Heart right ventricle (tissue), 16 donors: ENCODE data around the gene SH3PXD2B. TPM values are rescaled to one million over a fixed set of nuclear protein-coding genes. Genes with fewer than 3 reads are reported as not detected.

ENCODE experiments used
- ATAC-seq, 8 donors: fragments of 200-7000 bp; cut with Tn5 transposase; one replicate each; pipeline ENCODE4 v1.9.1; 2020; ENCODE audit warnings: mild to moderate bottlenecking in 8 of 8, moderate library complexity in 8 of 8, moderate number of reproducible peaks in 1 of 8
- DNase-seq, 2 donors: peaks; one replicate each; pipeline ENCODE4 v3.0.0-alpha.2; 2020
- H3K27ac ChIP-seq, 10 donors: fragments of 200-600 bp; sonication (generic) in 2 of 10; one replicate each; pipeline versions ENCODE4 v1.5.0 to v1.8.0; 2020 to 2022; ENCODE audit warnings: mild to moderate bottlenecking in 3 of 10
- H3K27me3 ChIP-seq, 7 donors: fragments of 200-600 bp; one replicate each; pipeline ENCODE4 v1.8.0; 2021 to 2022; ENCODE audit warnings: mild to moderate bottlenecking in 2 of 7
- H3K36me3 ChIP-seq, 9 donors: fragments of 200-600 bp; sonication (generic) in 1 of 9; one replicate each; pipeline versions ENCODE4 v1.5.0 to v1.8.0; 2020 to 2022; ENCODE audit warnings: mild to moderate bottlenecking in 2 of 9
- H3K4me1 ChIP-seq, 9 donors: fragments of 200-600 bp; sonication (generic) in 1 of 9; one replicate each; pipeline versions ENCODE4 v1.5.0 to v1.8.0; 2020 to 2022; ENCODE audit warnings: mild to moderate bottlenecking in 4 of 9
- H3K4me3 ChIP-seq, 10 donors: fragments of 200-600 bp; sonication (generic) in 2 of 10; one replicate each; pipeline versions ENCODE4 v1.5.0 to v1.8.0; 2020 to 2022; ENCODE audit warnings: mild to moderate bottlenecking in 7 of 10, moderate library complexity in 2 of 10
- H3K9me3 ChIP-seq, 11 donors: fragments of 200-600 bp in 10 of 11; sonication (generic) in 2 of 11; one replicate each; pipeline versions ENCODE4 v1.5.0 to v1.8.0; 2013 to 2022; ENCODE audit warnings: mild to moderate bottlenecking in 2 of 11, control low read depth in 1 of 11, moderate library complexity in 1 of 11
- WGBS, 2 donors: extraction: QIAGEN DNeasy Blood & Tissue Kit; methylation state at CpG; one replicate each; pipeline ENCODE4 v1.1.7; 2013; ENCODE audit warnings: inconsistent platforms in 1 of 2; 5-methylcytosine and 5-hydroxymethylcytosine counted together
- intact Hi-C, 10 donors: fragments of 100-400 bp; cut with DNase I; formaldehyde crosslinking; loops; one replicate each; pipeline versions ENCODE4 v1.11.1 to v1.14.2; 2022
- polyA plus RNA-seq, 2 donors: library from polyadenylated mRNA; stranded (reverse); fragments of 200-250 nt; gene quantifications; one replicate each; pipeline ENCODE4 v1.2.3, GENCODE V29; 2013
- total RNA-seq, 10 donors: library from RNA; stranded (reverse); fragmentation: NEBNext Ultra II Directional in 3 of 10; extraction: Animal tissue kit (Norgen Biotek cat#: 25700) in 3 of 10; gene quantifications; one replicate each; pipeline versions ENCODE4 v1.2.1 to v1.2.4, GENCODE V29; 2021 to 2023
- TF ChIP-seq, protein P1 (sequence below), 9 donors: fragments of 200-600 bp; sonication (generic) in 2 of 9; IDR thresholded peaks; one replicate each; pipeline versions ENCODE4 v1.5.0 to v1.8.0; 2021 to 2022; ENCODE audit warnings: antibody characterized with exemption in 9 of 9, mild to moderate bottlenecking in 5 of 9, moderate library complexity in 1 of 9
- donor health status: Arrhythmogenic right ventricular cardiomyopathy.
- donor health status: ischemic (EF 13 %, LVEDD 7.1; RV severe dilation, severe dysfunction).
- donor health status: healthy with polysubstance abuse.
- donor health status: DM: no; HTN: yes; CAD: no.
- donor health status: DM: no; HTN: no; CAD: no.
- donor health status: ischemic (EF 25% LVEDD 6.9; RV normal size, moderate dysfunction).
- donor health status: ischemic (EF 25% LVEDD 5.7; RV mildly dilated, moderate dysfunction).
- donor health status: healthy.
- donor health status: DM: yes; HTN: yes; CAD: no.
- donor health status: Ischemic cardiomyopathy.
- donor health status: ischemic (EF 35%, LVEDD 5.7; RV mildly dilated, moderate dysfunction).
- donor health status: nonischemic (EF 11% LVEDD 7.7; RV severe dilation, severe dysfunction).
- donor health status: DM: yes; HTN: yes; CAD: no.
- donor health status: PGD.
- donor health status: ischemic (EF 29% LVEDD 5.4; RV normal size, mild dysfunction).
- donor health status: nonischemic (EF 23%, LVEDD 6.1; RV moderate dilation, normal function).

SH3PXD2B gene
- total and polyA plus RNA-seq, 12 donors, result 1.8 to 12.5 (median 5.5) TPM

DNA sequence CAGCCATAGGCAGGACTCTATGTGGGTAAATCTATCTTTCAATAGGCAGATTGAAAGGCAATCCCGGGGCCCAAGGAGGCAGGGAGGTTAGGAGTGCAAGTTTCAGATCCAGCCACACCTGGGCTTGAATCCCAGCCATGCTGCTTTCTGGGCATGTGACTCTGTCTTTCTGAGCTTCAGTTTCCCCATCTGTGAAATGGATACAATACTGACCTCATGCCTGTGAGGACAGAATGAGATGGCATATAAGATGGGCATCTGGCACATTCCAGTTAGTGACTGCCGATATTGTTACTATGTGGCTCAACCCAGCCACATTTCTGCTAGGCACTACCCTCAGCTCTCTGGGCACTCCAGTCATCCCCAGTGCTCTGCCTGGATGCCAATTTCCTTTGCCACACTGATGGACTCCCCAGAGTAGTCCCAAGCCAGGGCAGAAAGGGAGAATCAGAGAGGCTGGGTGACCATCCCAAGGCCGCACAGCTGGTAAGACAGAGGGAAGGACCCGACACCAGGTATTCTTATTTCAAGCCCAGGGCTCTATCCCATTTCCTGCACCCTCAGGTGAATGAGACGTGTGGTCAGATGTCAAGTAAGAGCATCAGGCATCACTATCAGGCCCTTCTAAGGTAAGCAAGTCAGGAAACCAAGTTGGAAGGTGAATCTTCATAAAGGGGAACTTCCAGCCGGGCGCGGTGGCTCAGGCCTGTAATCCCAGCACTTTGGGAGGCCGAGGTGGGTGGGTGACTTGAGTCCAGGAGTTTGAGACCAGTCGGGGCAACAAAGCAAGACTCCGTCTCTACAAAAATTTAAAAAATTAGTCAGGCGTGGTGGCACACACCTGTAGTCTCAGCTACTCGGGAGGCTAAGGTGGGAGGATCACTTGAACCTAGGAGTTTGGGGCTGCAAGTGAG is 38.7 kb downstream of the SH3PXD2B start:
- TF ChIP-seq, protein P1, sequence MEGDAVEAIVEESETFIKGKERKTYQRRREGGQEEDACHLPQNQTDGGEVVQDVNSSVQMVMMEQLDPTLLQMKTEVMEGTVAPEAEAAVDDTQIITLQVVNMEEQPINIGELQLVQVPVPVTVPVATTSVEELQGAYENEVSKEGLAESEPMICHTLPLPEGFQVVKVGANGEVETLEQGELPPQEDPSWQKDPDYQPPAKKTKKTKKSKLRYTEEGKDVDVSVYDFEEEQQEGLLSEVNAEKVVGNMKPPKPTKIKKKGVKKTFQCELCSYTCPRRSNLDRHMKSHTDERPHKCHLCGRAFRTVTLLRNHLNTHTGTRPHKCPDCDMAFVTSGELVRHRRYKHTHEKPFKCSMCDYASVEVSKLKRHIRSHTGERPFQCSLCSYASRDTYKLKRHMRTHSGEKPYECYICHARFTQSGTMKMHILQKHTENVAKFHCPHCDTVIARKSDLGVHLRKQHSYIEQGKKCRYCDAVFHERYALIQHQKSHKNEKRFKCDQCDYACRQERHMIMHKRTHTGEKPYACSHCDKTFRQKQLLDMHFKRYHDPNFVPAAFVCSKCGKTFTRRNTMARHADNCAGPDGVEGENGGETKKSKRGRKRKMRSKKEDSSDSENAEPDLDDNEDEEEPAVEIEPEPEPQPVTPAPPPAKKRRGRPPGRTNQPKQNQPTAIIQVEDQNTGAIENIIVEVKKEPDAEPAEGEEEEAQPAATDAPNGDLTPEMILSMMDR (IDR thresholded peaks at IDR 0.05), result no peak
- H3K36me3 ChIP-seq, result peaks cover 0 to 2% (median 0%) of the 10 kb centered on the region in 9 donors
- H3K9me3 ChIP-seq, result no peaks in the 10 kb centered on the region
- DNase-seq, result no peak
- intact Hi-C loops, result loop anchor here in 1 of 10 donors (5.0 kb wide), 1 partner anchor 37 kb away; the partner anchor contains the start of gene SH3PXD2B
- no peak overlapping the region for H3K4me3 ChIP-seq
- H3K27me3 ChIP-seq, result no peaks in the 10 kb centered on the region
- WGBS, 2 donors, result 96 to 97% methylated on average over 13 of the region's 13 CpGs
- peaks cover 21 to 87% (median 49%) of the 10 kb centered on the region in 9 donors for H3K4me1 ChIP-seq
- H3K27ac ChIP-seq, result peak overlapping the region in 4 of 10 donors; percentile 16 to 84 (median 74)
- no peak for ATAC-seq

DNA sequence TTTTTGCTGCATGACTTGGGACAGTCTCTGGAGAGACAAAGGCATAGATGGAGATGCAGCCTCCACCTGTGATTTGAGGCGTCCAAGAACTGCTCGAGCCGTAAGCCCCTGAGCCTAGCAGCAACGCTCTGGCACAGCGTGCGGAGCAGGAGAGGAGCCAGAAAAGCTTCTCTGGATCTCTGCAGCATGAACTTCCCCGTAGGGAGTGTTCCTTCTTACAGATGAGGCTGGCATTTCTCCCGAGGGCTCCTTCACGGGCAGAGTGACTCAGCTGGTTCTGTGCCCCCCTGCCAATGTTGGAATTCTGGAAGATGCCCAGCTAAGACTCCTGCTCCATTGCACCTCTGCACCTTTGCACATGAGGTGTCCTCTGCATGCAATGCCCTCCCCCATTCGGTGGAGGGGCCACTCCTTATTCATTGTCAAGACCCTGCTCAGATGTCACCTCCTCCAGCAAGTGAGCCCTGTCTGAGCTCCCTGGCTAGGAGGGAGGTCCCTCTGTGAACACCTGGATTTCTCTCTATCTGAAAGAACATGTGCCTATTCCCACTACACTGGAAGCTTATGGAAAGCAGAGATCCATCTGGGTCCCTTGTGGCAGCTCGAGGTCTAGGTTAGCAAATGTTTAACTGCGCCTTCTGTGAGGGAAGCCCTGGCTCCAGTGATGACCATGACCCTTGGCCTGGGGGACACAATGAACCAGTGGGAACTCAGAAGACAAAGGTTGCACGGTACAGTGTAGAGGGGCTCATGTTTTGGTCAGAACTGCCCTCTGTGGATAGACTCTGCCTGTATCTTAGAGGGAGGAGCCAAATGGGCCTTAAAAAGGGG is 39.6 kb downstream of the SH3PXD2B start:
- 74 to 79% methylated on average over 13 of the region's 13 CpGs for WGBS, 2 donors

DNA sequence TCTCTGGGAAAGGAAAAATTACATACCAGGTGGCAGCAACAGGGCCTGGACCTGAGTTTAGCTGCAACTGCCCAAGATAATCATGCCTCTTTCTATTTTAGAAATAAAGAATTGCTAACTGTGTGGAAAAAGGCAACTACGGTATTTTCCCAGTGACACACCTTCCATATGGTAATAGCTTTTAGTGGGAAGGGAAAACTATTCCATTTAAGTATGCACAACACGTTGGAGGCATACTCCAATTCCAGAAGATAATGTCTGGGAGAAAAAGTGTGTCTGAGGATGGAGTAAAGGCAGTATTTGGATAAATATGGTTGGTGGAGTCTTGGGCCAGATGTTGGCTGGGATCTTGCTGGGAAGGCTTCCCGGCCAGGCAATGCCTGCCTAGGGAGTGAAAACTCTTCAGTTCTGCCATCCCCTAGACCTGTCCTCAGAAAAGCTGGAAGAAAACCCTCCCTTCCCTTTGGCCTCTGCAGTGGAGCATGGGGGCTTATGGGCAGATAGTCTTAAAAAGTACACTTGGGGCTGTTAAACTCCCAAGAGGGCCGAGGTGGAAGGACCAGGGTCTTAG is 40.6 kb downstream of the SH3PXD2B start:
- ATAC-seq, result no peak
- Histone ChIP-seq H3K27ac (peak overlapping the region; percentile 16 to 84 (median 70)), H3K36me3 (no peaks in the 10 kb centered on the region), H3K4me3 (no peak overlapping the region), H3K27me3 (no peaks in the 10 kb centered on the region), H3K9me3 (no peaks in the 10 kb centered on the region), H3K4me1 (peaks cover 15 to 84% (median 36%) of the 10 kb centered on the region in 9 donors)
- DNase-seq, result no peak
- WGBS, 2 donors, result 77 to 79% methylated on average over 4 of the region's 4 CpGs
- intact Hi-C loops, result no loop called here
- TF ChIP-seq, protein P1 (IDR thresholded peaks at IDR 0.05), result no peak

More for the DNA sequence above, 39.6 kb downstream of the SH3PXD2B start:
- ATAC-seq (no peak), DNase-seq (no peak)
- H3K27ac ChIP-seq, result peak overlapping the region in 7 of 10 donors; percentile 13 to 84 (median 71)
- no peaks in the 10 kb centered on the region for H3K36me3 ChIP-seq
- H3K4me3 ChIP-seq, result no peak overlapping the region
- no peaks in the 10 kb centered on the region for H3K9me3 ChIP-seq
- H3K27me3 ChIP-seq, result no peaks in the 10 kb centered on the region
- peaks cover 19 to 87% (median 47%) of the 10 kb centered on the region in 9 donors for H3K4me1 ChIP-seq
- intact Hi-C loops, result loop anchor here in 1 of 10 donors (5.0 kb wide), 1 partner anchor 38 kb away; the partner anchor contains the start of gene SH3PXD2B
- TF ChIP-seq, protein P1 (IDR thresholded peaks at IDR 0.05), result no peak
